Central memory CD8-positive, alpha-beta T cell (primary cell): ENCODE data around the gene CCPG1.
A peak's percentile ranks its signal among the peaks of the same experiment; 100 is the strongest.

Source experiments
- ATAC-seq: fragments of 150-1000 bp; cut with Tn5 transposase; replicated peaks from 2 replicates; pipeline ENCODE4 v1.10.0; 2022; ENCODE audit warnings: mild to moderate bottlenecking, moderate FRiP score, moderate number of reproducible peaks; ENCODE audit not compliant: poor library complexity, severe bottlenecking; ENCODE audit errors: extremely low read depth
- DNase-seq, 2 donors: peaks; one replicate each; pipeline ENCODE4 v3.0.0; 2021; ENCODE audit warnings: low spot score in 2 of 2
- H3K27ac Mint-ChIP-seq: one replicate; pipeline ENCODE4 v1.8.0; 2022; ENCODE audit warnings: low read depth, mild to moderate bottlenecking, moderate library complexity, mixed read lengths
- H3K27me3 Mint-ChIP-seq: one replicate; pipeline ENCODE4 v1.8.0; 2022; ENCODE audit warnings: mixed read lengths
- H3K36me3 Mint-ChIP-seq: one replicate; pipeline ENCODE4 v1.8.0; 2022; ENCODE audit warnings: mild to moderate bottlenecking, moderate library complexity, mixed read lengths; ENCODE audit not compliant: insufficient read depth
- H3K4me1 Mint-ChIP-seq: one replicate; pipeline ENCODE4 v1.8.0; 2022; ENCODE audit warnings: mixed read lengths
- H3K4me3 Mint-ChIP-seq: one replicate; pipeline ENCODE4 v1.8.0; 2022; ENCODE audit warnings: mild to moderate bottlenecking, moderate library complexity, mixed read lengths
- H3K9me3 Mint-ChIP-seq: one replicate; pipeline ENCODE4 v1.8.0; 2022; ENCODE audit warnings: mixed read lengths

Gene CCPG1

GRCh38 chr15:55337160-55337559, 71.0 kb downstream of the CCPG1 start:
- ATAC-seq, result no peak
- Mint-ChIP-seq H3K27ac (no peak overlapping the region), H3K27me3 (no peaks in the 10 kb centered on the region), H3K4me1 (peaks cover 4% of the 10 kb centered on the region), H3K4me3 (no peak overlapping the region), H3K36me3 (peaks cover 24% of the 10 kb centered on the region), H3K9me3 (no peaks in the 10 kb centered on the region)
- DNase-seq, result no peak

- Mint-ChIP-seq H3K9me3 (no peaks in the 10 kb centered on the region), H3K4me3 (no peak overlapping the region), H3K36me3 (peaks cover 35% of the 10 kb centered on the region), H3K27me3 (no peaks in the 10 kb centered on the region), H3K27ac (peak overlapping the region; percentile 70), H3K4me1 (peaks cover 10% of the 10 kb centered on the region)
- no peak for ATAC-seq
- DNase-seq, result no peak
These were observed 73.2 kb downstream of the CCPG1 start for GRCh38 chr15:55334997-55335396.

GRCh38 chr15:55334371-55334770, 73.8 kb downstream of the CCPG1 start:
- no peak overlapping the region for H3K27ac Mint-ChIP-seq
- no peaks in the 10 kb centered on the region for H3K27me3 Mint-ChIP-seq
- no peak for ATAC-seq
- H3K9me3 Mint-ChIP-seq, result no peaks in the 10 kb centered on the region
- no peak for DNase-seq
- peaks cover 10% of the 10 kb centered on the region for H3K4me1 Mint-ChIP-seq
- peaks cover 30% of the 10 kb centered on the region for H3K36me3 Mint-ChIP-seq
- H3K4me3 Mint-ChIP-seq, result no peak overlapping the region

- no peaks in the 10 kb centered on the region for H3K27me3 Mint-ChIP-seq
- no peak overlapping the region for H3K27ac Mint-ChIP-seq
- H3K4me1 Mint-ChIP-seq, result peaks cover 22% of the 10 kb centered on the region
- ATAC-seq, result no peak
- no peak overlapping the region for H3K4me3 Mint-ChIP-seq
- no peaks in the 10 kb centered on the region for H3K9me3 Mint-ChIP-seq
- no peak for DNase-seq
- H3K36me3 Mint-ChIP-seq, result peaks cover 29% of the 10 kb centered on the region
These were observed 80.8 kb downstream of the CCPG1 start for GRCh38 chr15:55327387-55327786.

GRCh38 chr15:55322467-55322866, 85.7 kb downstream of the CCPG1 start:
- no peaks in the 10 kb centered on the region for H3K9me3 Mint-ChIP-seq
- no peak for ATAC-seq
- H3K27me3 Mint-ChIP-seq, result no peaks in the 10 kb centered on the region
- peaks cover 36% of the 10 kb centered on the region for H3K4me1 Mint-ChIP-seq
- peaks cover 25% of the 10 kb centered on the region for H3K36me3 Mint-ChIP-seq
- H3K4me3 Mint-ChIP-seq, result no peak overlapping the region
- DNase-seq, result no peak
- H3K27ac Mint-ChIP-seq, result no peak overlapping the region

GRCh38 chr15:55320963-55321362, 87.2 kb downstream of the CCPG1 start:
- no peaks in the 10 kb centered on the region for H3K27me3 Mint-ChIP-seq
- peaks cover 29% of the 10 kb centered on the region for H3K36me3 Mint-ChIP-seq
- no peak for ATAC-seq
- no peak for DNase-seq
- H3K4me1 Mint-ChIP-seq, result peaks cover 49% of the 10 kb centered on the region
- H3K4me3 Mint-ChIP-seq, result no peak overlapping the region
- no peak overlapping the region for H3K27ac Mint-ChIP-seq
- no peaks in the 10 kb centered on the region for H3K9me3 Mint-ChIP-seq

- ATAC-seq (no peak), DNase-seq (no peak)
- Mint-ChIP-seq H3K27me3 (no peaks in the 10 kb centered on the region), H3K27ac (no peak overlapping the region), H3K9me3 (no peaks in the 10 kb centered on the region), H3K36me3 (peaks cover 26% of the 10 kb centered on the region), H3K4me3 (peak overlapping the region; percentile 98), H3K4me1 (peaks cover 55% of the 10 kb centered on the region)
These were observed 88.0 kb downstream of the CCPG1 start for GRCh38 chr15:55320238-55320550.

- H3K4me3 Mint-ChIP-seq, result peak overlapping the region; percentile 98
- ATAC-seq (no peak), DNase-seq (no peak)
- H3K27me3 Mint-ChIP-seq, result no peaks in the 10 kb centered on the region
- peaks cover 60% of the 10 kb centered on the region for H3K4me1 Mint-ChIP-seq
- peaks cover 26% of the 10 kb centered on the region for H3K36me3 Mint-ChIP-seq
- peak overlapping the region; percentile 100 for H3K27ac Mint-ChIP-seq
- no peaks in the 10 kb centered on the region for H3K9me3 Mint-ChIP-seq
These were observed 88.5 kb downstream of the CCPG1 start for GRCh38 chr15:55319537-55320237.

GRCh38 chr15:55318588-55319494, 89.3 kb downstream of the CCPG1 start, which contains the start of the genes PIGB and PIGBOS1:
PIGB (plus strand) TSS chr15:55319222; CDS start chr15:55319251, 29 bp downstream.
PIGBOS1 (minus strand) TSS chr15:55319123; CDS start chr15:55317792, 1,331 bp downstream.
- Mint-ChIP-seq H3K4me1 (peaks cover 61% of the 10 kb centered on the region), H3K27me3 (no peaks in the 10 kb centered on the region), H3K36me3 (peaks cover 25% of the 10 kb centered on the region), H3K4me3 (peak within 1 kb of the TSS; percentile 98), H3K27ac (peak within 1 kb of the TSS; percentile 100), H3K9me3 (no peaks in the 10 kb centered on the region)
- DNase-seq, result peak; percentile 74 to 75
- peak; percentile 90 for ATAC-seq
